HCT116 (cell line): ENCODE measurements around the gene NFIB. TPM values are rescaled to one million over a fixed set of nuclear protein-coding genes. Genes with fewer than 3 reads are reported as not detected.

Experiments used
- ATAC-seq: fragments of 200-7000 bp; cut with Tn5 transposase; 2 replicates; pipeline ENCODE4 v1.9.1; 2020; ENCODE audit warnings: mild to moderate bottlenecking, moderate library complexity
- BruUV-seq: library from RNA; stranded (reverse); fragments of 400-500 nt; replicated peaks from 2 replicates; lab custom pipeline; 2021; lab: Mats Ljungman, UMichigan
- CTCF ChIA-PET: fragments of 300-600 bp; sonication (Branson Sonifier 250); formaldehyde crosslinking; loops from one replicate; lab custom pipeline; 2021; ENCODE audit warnings: antibody characterized with exemption; lab: Charles Lee
- POLR2A ChIA-PET: fragments of 300-600, 350-600 bp; sonication (Branson Sonifier 250); formaldehyde crosslinking; loops from one replicate; lab custom pipeline; 2021; ENCODE audit warnings: antibody characterized with exemption; lab: Charles Lee
- RAD21 ChIA-PET, 2 experiments: fragments of 300-600 bp; sonication (Branson Sonifier 250); formaldehyde crosslinking; loops; one replicate each; lab custom pipeline; 2023; ENCODE audit warnings: low total read pairs in 2 of 2; ENCODE audit not compliant: uncharacterized antibody in 2 of 2, unreplicated experiment in 2 of 2, low non-redundant PET in 1 of 2; lab: Charles Lee
- DNase-seq: peaks from one replicate; pipeline ENCODE4 v3.0.0-alpha.2; 2010; ENCODE audit warnings: low read depth, low spot score
- H2AFZ ChIP-seq: fragments of 200-600 bp; shearing (Covaris generic), sonication (generic); 2 replicates; pipeline ENCODE4 v1.6.1; 2017; ENCODE audit warnings: low read depth, mixed run types, mixed read lengths, antibody characterized with exemption, low read length; ENCODE audit not compliant: poor library complexity, severe bottlenecking
- H3K27ac ChIP-seq: 2 replicates; pipeline ENCODE4 v1.5.1; 2012; ENCODE audit warnings: low read depth, low read length
- H3K27me3 ChIP-seq: fragments of 200-600 bp; sonication (generic); 2 replicates; pipeline ENCODE4 v1.6.1; 2016; ENCODE audit warnings: mixed run types, low read length, mixed read lengths; ENCODE audit not compliant: insufficient read depth
- H3K36me3 ChIP-seq, 2 experiments: fragments of 200-500 bp in 1 of 2; fragments of 200-600 bp in 1 of 2; sonication (Bioruptor generic) in 1 of 2; sonication (generic) in 1 of 2; 2 replicates each; pipeline versions ENCODE4 v1.5.1 to v1.6.1; 2014 to 2016; ENCODE audit warnings: low read length in 2 of 2, inconsistent platforms in 1 of 2, mixed read lengths in 1 of 2, mixed run types in 1 of 2; ENCODE audit not compliant: insufficient read depth in 2 of 2, control insufficient read depth in 1 of 2
- H3K4me1 ChIP-seq, 2 experiments: fragments of 200-600 bp in 1 of 2; sonication (generic) in 1 of 2; 2 replicates each; pipeline versions ENCODE4 v1.5.1 to v1.6.1; 2012 to 2017; ENCODE audit warnings: low read length in 2 of 2, inconsistent platforms in 1 of 2, mild to moderate bottlenecking in 1 of 2, mixed read lengths in 1 of 2, mixed run types in 1 of 2, moderate library complexity in 1 of 2; ENCODE audit not compliant: insufficient read depth in 2 of 2, control insufficient read depth in 1 of 2
- H3K4me2 ChIP-seq: fragments of 200-600 bp; sonication (generic); 2 replicates; pipeline ENCODE4 v1.6.1; 2017; ENCODE audit warnings: mixed run types, low read length, mixed read lengths
- H3K4me3 ChIP-seq, 2 experiments: fragments of 200-600 bp in 1 of 2; sonication (generic) in 1 of 2; replicated peaks in 1 of 2; 2 replicates each; pipeline ENCODE4 v1.5.1; 2011 to 2016; ENCODE audit warnings: low read length in 2 of 2, control low read depth in 1 of 2, low read depth in 1 of 2, mild to moderate bottlenecking in 1 of 2, mixed read lengths in 1 of 2, mixed run types in 1 of 2
- H3K79me2 ChIP-seq: fragments of 200-600 bp; sonication (generic); 2 replicates; pipeline ENCODE4 v1.6.1; 2017; ENCODE audit warnings: mild to moderate bottlenecking, mixed run types, low read length, moderate library complexity, mixed read lengths; ENCODE audit not compliant: insufficient read depth
- H3K9ac ChIP-seq: fragments of 200-600 bp; sonication (generic); 2 replicates; pipeline ENCODE4 v1.6.1; 2016; ENCODE audit warnings: low read length, mixed read lengths
- H3K9me2 ChIP-seq: fragments of 200-600 bp; sonication (generic), shearing (Covaris generic); 2 replicates; pipeline ENCODE4 v1.6.1; 2017; ENCODE audit warnings: mixed run types, mild to moderate bottlenecking, moderate library complexity; ENCODE audit not compliant: insufficient read depth
- H3K9me3 ChIP-seq, 2 experiments: fragments of 200-500 bp in 1 of 2; fragments of 200-600 bp in 1 of 2; sonication (Bioruptor generic) in 1 of 2; sonication (generic) in 1 of 2; 2 replicates each; pipeline ENCODE4 v1.6.1; 2014 to 2017; ENCODE audit warnings: low read length in 2 of 2, mixed read lengths in 2 of 2, inconsistent platforms in 1 of 2, low read depth in 1 of 2, mild to moderate bottlenecking in 1 of 2, mixed run types in 1 of 2, moderate library complexity in 1 of 2; ENCODE audit not compliant: control insufficient read depth in 1 of 2, insufficient read depth in 1 of 2
- H4K20me1 ChIP-seq: fragments of 200-600 bp; sonication (generic), shearing (Covaris generic); 2 replicates; pipeline ENCODE4 v1.6.1; 2017; ENCODE audit warnings: mixed run types, mild to moderate bottlenecking, moderate library complexity; ENCODE audit not compliant: insufficient read depth
- ATF3 ChIP-seq: IDR thresholded peaks from 2 replicates; pipeline ENCODE4 v1.6.1; 2012
- CTCF ChIP-seq, 3 experiments: fragments of 200-600 bp in 1 of 3; sonication (generic) in 1 of 3; IDR thresholded peaks in 2 of 3; conservative IDR thresholded peaks in 1 of 3; 2 replicates each; pipeline ENCODE4 v1.5.1; 2012 to 2017; ENCODE audit warnings: low read depth in 2 of 3, low read length in 2 of 3, antibody characterized with exemption in 1 of 3, borderline replicate concordance in 1 of 3, control low read depth in 1 of 3, mild to moderate bottlenecking in 1 of 3, mixed read lengths in 1 of 3, mixed run types in 1 of 3, moderate library complexity in 1 of 3; ENCODE audit not compliant: insufficient read depth in 1 of 3
- ELF1 ChIP-seq: IDR thresholded peaks from 2 replicates; pipeline ENCODE4 v1.6.1; 2012; ENCODE audit warnings: low read depth, borderline replicate concordance
- FOSL1 ChIP-seq: IDR thresholded peaks from 2 replicates; pipeline ENCODE4 v1.6.1; 2012; ENCODE audit warnings: low read depth
- JUND ChIP-seq: IDR thresholded peaks from 2 replicates; pipeline ENCODE4 v1.6.1; 2012
- POLR2A ChIP-seq: IDR thresholded peaks from 2 replicates; pipeline ENCODE4 v1.7.0; 2011; ENCODE audit warnings: borderline replicate concordance; ENCODE audit not compliant: insufficient read depth, insufficient read length; ENCODE audit errors: extremely low read depth
- RAD21 ChIP-seq: IDR thresholded peaks from 2 replicates; pipeline ENCODE4 v1.6.1; 2012; ENCODE audit warnings: low read depth, mild to moderate bottlenecking
- SIN3A ChIP-seq: IDR thresholded peaks from 2 replicates; pipeline ENCODE4 v1.6.1; 2012; ENCODE audit warnings: low read depth
- SP1 ChIP-seq: IDR thresholded peaks from 2 replicates; pipeline ENCODE4 v1.6.1; 2012; ENCODE audit warnings: low read depth
- SRF ChIP-seq: IDR thresholded peaks from 2 replicates; pipeline ENCODE4 v1.6.1; 2012; ENCODE audit warnings: low read depth
- ZBTB33 ChIP-seq: IDR thresholded peaks from 2 replicates; pipeline ENCODE4 v1.6.1; 2011; ENCODE audit warnings: mild to moderate bottlenecking, low read length, moderate library complexity; ENCODE audit not compliant: insufficient replicate concordance; ENCODE audit errors: extremely low read depth
- ZFX ChIP-seq: fragments of 450-650 bp; IDR thresholded peaks from 2 replicates; pipeline ENCODE4 v1.6.1; 2017
- ZNF274 ChIP-seq: fragments of 200-500 bp; sonication (Bioruptor generic); IDR thresholded peaks from 2 replicates; pipeline ENCODE4 v1.6.1; 2014; ENCODE audit warnings: mild to moderate bottlenecking, low read depth, low read length, inconsistent platforms
- intact Hi-C: fragments of 100-400 bp; cut with micrococcal nuclease; formaldehyde crosslinking; loops from 2 replicates; pipeline ENCODE4 v1.10.0; 2022
- total RNA-seq: library from RNA; stranded (reverse); gene quantifications from one replicate; pipeline ENCODE4 v1.2.1, GENCODE V29; 2021; ENCODE audit not compliant: unreplicated experiment

NFIB gene
- total RNA-seq, 1 experiment from 2014 or later = 6.6 TPM

- no peak for ATAC-seq
- H2AFZ ChIP-seq = no peak overlapping the region
Observed at GRCh38 chr9:14349146-14349446, 35.2 kb upstream of the NFIB start.

More at GRCh38 chr9:14349146-14349446, 35.2 kb upstream of the NFIB start:
- H3K27ac ChIP-seq = no peak overlapping the region
- no peaks in the 10 kb centered on the region for H3K9me2 ChIP-seq
- no peak overlapping the region for H3K4me2 ChIP-seq
- H3K36me3 ChIP-seq = no peaks in the 10 kb centered on the region
- ChIA-PET CTCF (no interaction called here), RAD21 (no interaction called here), POLR2A (no interaction called here)
- intact Hi-C loops = no loop called here
- no peaks in the 10 kb centered on the region for H3K4me1 ChIP-seq
- TF ChIP-seq CTCF (IDR thresholded peaks at IDR 0.05 in 2 of 3, conservative IDR thresholded peaks at IDR 0.05 in 1 of 3; ENCODE audit: borderline replicate concordance in 1 of 3, insufficient read depth in 1 of 3, low read depth in 2 of 3, low read length in 2 of 3) (no peak), ATF3 (no peak), ZBTB33 (no peak), ZFX (no peak), RAD21 (no peak), SIN3A (no peak), FOSL1 (no peak), JUND (no peak), ELF1 (no peak), SRF (no peak), POLR2A (no peak), ZNF274 (no peak), SP1 (no peak)
- H3K9ac ChIP-seq = no peak overlapping the region
- BruUV-seq = no TSS peak
- H3K79me2 ChIP-seq = no peaks in the 10 kb centered on the region
- no peaks in the 10 kb centered on the region for H3K27me3 ChIP-seq
- DNase-seq = no peak
- no peak overlapping the region for H3K4me3 ChIP-seq
- no peaks in the 10 kb centered on the region for H4K20me1 ChIP-seq
- H3K9me3 ChIP-seq = no peaks in the 10 kb centered on the region
